ENCODE measurements around the gene LDB2. TPM values are rescaled to one million over a fixed set of nuclear protein-coding genes. Genes with fewer than 3 reads are reported as not detected.

Gene LDB2
- polyA plus RNA-seq, 2 donors: 3.5 to 4.4 TPM

- no peak overlapping the region for H3K27ac ChIP-seq (ENCODE audit: low read depth in 2 of 2, low read length in 1 of 2)
- no peaks in the 10 kb centered on the region for H3K4me1 ChIP-seq (ENCODE audit: control insufficient read depth in 2 of 2, insufficient read depth in 2 of 2, low read length in 1 of 2)
- no peaks in the 10 kb centered on the region for H3K27me3 ChIP-seq (ENCODE audit: control insufficient read depth in 1 of 2, insufficient read depth in 2 of 2, low read length in 2 of 2)
- WGBS, 2 donors: 74 to 85% methylated on average over 1 of the region's 1 CpG
- H3K4me3 ChIP-seq (ENCODE audit: low read depth in 1 of 2, low read length in 2 of 2): no peak overlapping the region
- H3K36me3 ChIP-seq (ENCODE audit: control insufficient read depth in 2 of 2, insufficient read depth in 2 of 2, low read length in 1 of 2): no peaks in the 10 kb centered on the region
- peaks cover 0 to 4% of the 10 kb centered on the region in 2 donors for H3K9me3 ChIP-seq (ENCODE audit: control insufficient read depth in 2 of 2, insufficient read depth in 1 of 2, low read depth in 1 of 2, low read length in 1 of 2)
Observed at GRCh38 chr4:16588149-16588548, 310.3 kb downstream of the LDB2 start.

DNA sequence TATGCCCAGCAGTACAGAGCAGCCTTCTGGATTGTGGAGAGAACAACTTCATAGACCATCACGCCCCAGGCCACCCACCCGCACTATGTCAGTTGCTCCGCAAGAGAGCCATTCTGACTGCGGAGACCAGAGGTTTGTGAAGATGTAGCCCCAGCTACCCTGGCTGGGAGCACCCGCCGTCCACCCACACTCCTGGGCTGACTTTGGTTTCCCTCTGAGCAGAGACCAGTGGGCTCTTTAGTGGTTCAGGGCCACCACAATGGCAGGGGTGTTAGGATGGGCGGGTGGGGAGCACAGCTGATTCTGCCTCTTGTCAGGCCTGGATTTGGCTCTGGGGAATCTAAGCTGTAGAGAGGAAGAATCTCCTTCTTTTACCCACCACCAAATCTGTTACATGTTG, 313.4 kb downstream of the LDB2 start:
- H3K4me1 ChIP-seq (ENCODE audit: control insufficient read depth in 2 of 2, insufficient read depth in 2 of 2, low read length in 1 of 2): no peaks in the 10 kb centered on the region
- peaks cover 0 to 4% of the 10 kb centered on the region in 2 donors for H3K9me3 ChIP-seq (ENCODE audit: control insufficient read depth in 2 of 2, insufficient read depth in 1 of 2, low read depth in 1 of 2, low read length in 1 of 2)
- H3K4me3 ChIP-seq (ENCODE audit: low read depth in 1 of 2, low read length in 2 of 2): no peak overlapping the region
- WGBS, 2 donors: 91 to 94% methylated on average over 7 of the region's 7 CpGs
- no peaks in the 10 kb centered on the region for H3K36me3 ChIP-seq (ENCODE audit: control insufficient read depth in 2 of 2, insufficient read depth in 2 of 2, low read length in 1 of 2)
- H3K27me3 ChIP-seq (ENCODE audit: control insufficient read depth in 1 of 2, insufficient read depth in 2 of 2, low read length in 2 of 2): no peaks in the 10 kb centered on the region
- no peak overlapping the region for H3K27ac ChIP-seq (ENCODE audit: low read depth in 2 of 2, low read length in 1 of 2)

DNA sequence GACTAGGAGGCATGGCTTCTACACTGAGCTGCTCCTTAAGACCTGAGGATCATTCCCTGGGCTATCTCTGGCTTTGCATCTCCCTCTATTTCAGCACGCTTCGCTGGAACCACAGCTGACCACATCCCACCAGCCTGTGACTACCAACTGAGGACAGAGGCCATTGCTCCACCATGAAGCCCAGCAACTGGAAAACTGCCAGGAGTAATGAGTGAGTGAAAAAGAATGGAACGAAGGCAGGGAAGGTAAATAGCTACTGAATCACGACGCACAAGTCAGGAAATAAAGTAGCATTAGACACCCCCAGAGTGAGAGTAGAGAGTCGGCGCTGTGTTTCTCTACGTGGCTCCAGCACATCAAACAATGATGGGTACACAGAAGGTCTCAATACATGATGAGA, 314.7 kb downstream of the LDB2 start:
- Histone ChIP-seq H3K4me3 (ENCODE audit: low read depth in 1 of 2, low read length in 2 of 2) (no peak overlapping the region), H3K36me3 (ENCODE audit: control insufficient read depth in 2 of 2, insufficient read depth in 2 of 2, low read length in 1 of 2) (no peaks in the 10 kb centered on the region), H3K4me1 (ENCODE audit: control insufficient read depth in 2 of 2, insufficient read depth in 2 of 2, low read length in 1 of 2) (no peaks in the 10 kb centered on the region), H3K27me3 (ENCODE audit: control insufficient read depth in 1 of 2, insufficient read depth in 2 of 2, low read length in 2 of 2) (no peaks in the 10 kb centered on the region), H3K27ac (ENCODE audit: low read depth in 2 of 2, low read length in 1 of 2) (no peak overlapping the region), H3K9me3 (ENCODE audit: control insufficient read depth in 2 of 2, insufficient read depth in 1 of 2, low read depth in 1 of 2, low read length in 1 of 2) (peaks cover 0 to 4% of the 10 kb centered on the region in 2 donors)
- 85 to 89% methylated on average over 8 of the region's 8 CpGs for WGBS, 2 donors

DNA sequence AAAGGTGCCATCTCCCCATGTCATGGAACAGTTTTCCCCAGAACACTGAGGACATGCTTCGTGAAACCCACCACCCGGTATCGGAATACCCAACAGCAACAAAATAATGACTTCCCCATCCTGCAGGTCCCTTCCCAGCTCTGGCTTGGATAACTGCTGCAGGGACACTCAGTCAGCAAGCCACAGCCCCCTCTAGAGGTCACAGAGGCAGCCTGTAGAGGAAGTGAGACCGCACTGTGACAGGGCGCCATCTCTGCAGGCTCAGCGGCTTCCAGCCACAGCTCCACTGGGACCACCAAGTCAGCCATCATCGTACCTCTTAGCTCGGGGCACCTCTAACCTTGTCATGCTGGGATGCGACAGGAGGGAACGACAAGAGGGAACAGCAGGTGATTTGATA, 315.9 kb downstream of the LDB2 start:
- H3K27me3 ChIP-seq (ENCODE audit: control insufficient read depth in 1 of 2, insufficient read depth in 2 of 2, low read length in 2 of 2): no peaks in the 10 kb centered on the region
- H3K4me1 ChIP-seq (ENCODE audit: control insufficient read depth in 2 of 2, insufficient read depth in 2 of 2, low read length in 1 of 2): no peaks in the 10 kb centered on the region
- H3K36me3 ChIP-seq (ENCODE audit: control insufficient read depth in 2 of 2, insufficient read depth in 2 of 2, low read length in 1 of 2): no peaks in the 10 kb centered on the region
- H3K4me3 ChIP-seq (ENCODE audit: low read depth in 1 of 2, low read length in 2 of 2): no peak overlapping the region
- H3K9me3 ChIP-seq (ENCODE audit: control insufficient read depth in 2 of 2, insufficient read depth in 1 of 2, low read depth in 1 of 2, low read length in 1 of 2): peaks cover 0 to 4% of the 10 kb centered on the region in 2 donors
- WGBS, 2 donors: 94 to 95% methylated on average over 10 of the region's 10 CpGs
- no peak overlapping the region for H3K27ac ChIP-seq (ENCODE audit: low read depth in 2 of 2, low read length in 1 of 2)

DNA sequence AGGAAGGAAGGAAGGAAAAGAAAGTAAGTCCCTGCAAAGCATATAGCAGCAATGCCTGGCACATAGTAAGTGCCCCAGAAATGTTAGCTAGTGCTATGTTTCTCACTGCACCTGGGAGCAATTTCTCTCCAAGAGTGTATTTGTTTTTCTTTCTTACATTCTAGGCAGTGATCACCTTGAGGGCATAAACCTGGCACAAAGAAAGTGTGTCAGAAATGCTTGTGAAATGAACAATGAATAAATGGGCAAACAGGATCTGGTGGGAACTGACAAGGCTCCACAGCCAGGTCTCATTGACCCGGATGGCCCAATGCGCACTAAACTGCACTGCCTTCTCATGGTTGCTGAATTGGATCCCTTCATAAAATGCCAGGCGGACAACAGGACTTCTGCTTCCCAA, 316.4 kb downstream of the LDB2 start:
- Histone ChIP-seq H3K4me3 (ENCODE audit: low read depth in 1 of 2, low read length in 2 of 2) (no peak overlapping the region), H3K4me1 (ENCODE audit: control insufficient read depth in 2 of 2, insufficient read depth in 2 of 2, low read length in 1 of 2) (no peaks in the 10 kb centered on the region), H3K27me3 (ENCODE audit: control insufficient read depth in 1 of 2, insufficient read depth in 2 of 2, low read length in 2 of 2) (no peaks in the 10 kb centered on the region), H3K36me3 (ENCODE audit: control insufficient read depth in 2 of 2, insufficient read depth in 2 of 2, low read length in 1 of 2) (no peaks in the 10 kb centered on the region), H3K27ac (ENCODE audit: low read depth in 2 of 2, low read length in 1 of 2) (no peak overlapping the region), H3K9me3 (ENCODE audit: control insufficient read depth in 2 of 2, insufficient read depth in 1 of 2, low read depth in 1 of 2, low read length in 1 of 2) (peaks cover 0 to 4% of the 10 kb centered on the region in 2 donors)
- WGBS, 2 donors: 69 to 91% methylated on average over 3 of the region's 3 CpGs

DNA sequence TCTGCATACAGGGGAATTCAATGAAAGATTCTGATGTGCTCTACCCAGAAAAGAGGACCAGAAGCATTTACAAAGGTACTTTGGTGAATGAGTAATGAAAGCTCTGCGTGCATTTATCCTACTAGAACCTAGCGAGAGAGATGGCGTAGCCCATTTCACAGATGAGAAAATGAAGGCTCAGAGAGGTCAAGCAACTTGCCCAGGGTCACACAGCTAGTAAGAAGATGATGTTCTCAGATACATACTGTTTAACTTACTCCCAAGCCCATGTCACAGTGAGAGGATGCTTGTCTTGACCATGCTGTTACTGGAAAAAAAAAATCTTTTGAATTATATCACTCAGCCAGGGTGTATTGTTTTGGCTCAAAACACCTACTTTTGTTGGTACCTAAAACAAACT, 317.3 kb downstream of the LDB2 start:
- H3K4me1 ChIP-seq (ENCODE audit: control insufficient read depth in 2 of 2, insufficient read depth in 2 of 2, low read length in 1 of 2): no peaks in the 10 kb centered on the region
- H3K27ac ChIP-seq (ENCODE audit: low read depth in 2 of 2, low read length in 1 of 2): no peak overlapping the region
- no peak overlapping the region for H3K4me3 ChIP-seq (ENCODE audit: low read depth in 1 of 2, low read length in 2 of 2)
- WGBS, 2 donors: 71 to 96% methylated on average over 3 of the region's 3 CpGs
- no peaks in the 10 kb centered on the region for H3K27me3 ChIP-seq (ENCODE audit: control insufficient read depth in 1 of 2, insufficient read depth in 2 of 2, low read length in 2 of 2)
- no peaks in the 10 kb centered on the region for H3K36me3 ChIP-seq (ENCODE audit: control insufficient read depth in 2 of 2, insufficient read depth in 2 of 2, low read length in 1 of 2)
- peaks cover 0 to 4% of the 10 kb centered on the region in 2 donors for H3K9me3 ChIP-seq (ENCODE audit: control insufficient read depth in 2 of 2, insufficient read depth in 1 of 2, low read depth in 1 of 2, low read length in 1 of 2)

- no peaks in the 10 kb centered on the region for H3K4me1 ChIP-seq (ENCODE audit: control insufficient read depth in 2 of 2, insufficient read depth in 2 of 2, low read length in 1 of 2)
- H3K9me3 ChIP-seq (ENCODE audit: control insufficient read depth in 2 of 2, insufficient read depth in 1 of 2, low read depth in 1 of 2, low read length in 1 of 2): peaks cover 0 to 4% of the 10 kb centered on the region in 2 donors
- no peaks in the 10 kb centered on the region for H3K36me3 ChIP-seq (ENCODE audit: control insufficient read depth in 2 of 2, insufficient read depth in 2 of 2, low read length in 1 of 2)
- H3K27ac ChIP-seq (ENCODE audit: low read depth in 2 of 2, low read length in 1 of 2): no peak overlapping the region
- no peaks in the 10 kb centered on the region for H3K27me3 ChIP-seq (ENCODE audit: control insufficient read depth in 1 of 2, insufficient read depth in 2 of 2, low read length in 2 of 2)
- no peak overlapping the region for H3K4me3 ChIP-seq (ENCODE audit: low read depth in 1 of 2, low read length in 2 of 2)
Observed at GRCh38 chr4:16580514-16580913, 317.9 kb downstream of the LDB2 start.

DNA sequence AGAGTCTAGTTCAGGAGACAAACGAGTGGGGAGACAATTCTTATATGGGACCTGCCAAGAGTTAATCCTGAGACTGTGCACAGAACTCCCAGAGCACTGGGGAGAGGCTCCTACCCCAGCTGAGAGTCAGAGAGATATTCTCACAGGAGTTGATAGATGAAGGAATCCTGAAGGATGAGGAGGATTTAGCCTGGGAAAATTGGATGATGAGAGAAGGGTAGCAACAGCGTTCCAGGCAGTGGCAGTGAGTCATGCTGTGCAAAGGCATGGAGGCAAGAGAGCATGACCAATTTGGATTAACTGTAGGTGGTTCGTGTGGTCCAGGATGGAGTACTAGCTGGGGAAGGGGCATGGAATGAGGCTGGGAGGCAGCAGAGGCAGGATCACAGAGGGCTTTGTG, 318.6 kb downstream of the LDB2 start:
- Histone ChIP-seq H3K4me3 (ENCODE audit: low read depth in 1 of 2, low read length in 2 of 2) (no peak overlapping the region), H3K9me3 (ENCODE audit: control insufficient read depth in 2 of 2, insufficient read depth in 1 of 2, low read depth in 1 of 2, low read length in 1 of 2) (peaks cover 0 to 4% of the 10 kb centered on the region in 2 donors), H3K27ac (ENCODE audit: low read depth in 2 of 2, low read length in 1 of 2) (no peak overlapping the region), H3K4me1 (ENCODE audit: control insufficient read depth in 2 of 2, insufficient read depth in 2 of 2, low read length in 1 of 2) (no peaks in the 10 kb centered on the region), H3K36me3 (ENCODE audit: control insufficient read depth in 2 of 2, insufficient read depth in 2 of 2, low read length in 1 of 2) (no peaks in the 10 kb centered on the region), H3K27me3 (ENCODE audit: control insufficient read depth in 1 of 2, insufficient read depth in 2 of 2, low read length in 2 of 2) (no peaks in the 10 kb centered on the region)
- WGBS, 2 donors: 37 to 43% methylated on average over 3 of the region's 3 CpGs

- H3K36me3 ChIP-seq (ENCODE audit: control insufficient read depth in 2 of 2, insufficient read depth in 2 of 2, low read length in 1 of 2): no peaks in the 10 kb centered on the region
- H3K4me1 ChIP-seq (ENCODE audit: control insufficient read depth in 2 of 2, insufficient read depth in 2 of 2, low read length in 1 of 2): no peaks in the 10 kb centered on the region
- no peaks in the 10 kb centered on the region for H3K27me3 ChIP-seq (ENCODE audit: control insufficient read depth in 1 of 2, insufficient read depth in 2 of 2, low read length in 2 of 2)
- no peak overlapping the region for H3K27ac ChIP-seq (ENCODE audit: low read depth in 2 of 2, low read length in 1 of 2)
- WGBS, 2 donors: 95 to 97% methylated on average over 3 of the region's 3 CpGs
- no peaks in the 10 kb centered on the region for H3K9me3 ChIP-seq (ENCODE audit: control insufficient read depth in 2 of 2, insufficient read depth in 1 of 2, low read depth in 1 of 2, low read length in 1 of 2)
- no peak overlapping the region for H3K4me3 ChIP-seq (ENCODE audit: low read depth in 1 of 2, low read length in 2 of 2)
Observed at GRCh38 chr4:16577177-16577576, 321.3 kb downstream of the LDB2 start.

DNA sequence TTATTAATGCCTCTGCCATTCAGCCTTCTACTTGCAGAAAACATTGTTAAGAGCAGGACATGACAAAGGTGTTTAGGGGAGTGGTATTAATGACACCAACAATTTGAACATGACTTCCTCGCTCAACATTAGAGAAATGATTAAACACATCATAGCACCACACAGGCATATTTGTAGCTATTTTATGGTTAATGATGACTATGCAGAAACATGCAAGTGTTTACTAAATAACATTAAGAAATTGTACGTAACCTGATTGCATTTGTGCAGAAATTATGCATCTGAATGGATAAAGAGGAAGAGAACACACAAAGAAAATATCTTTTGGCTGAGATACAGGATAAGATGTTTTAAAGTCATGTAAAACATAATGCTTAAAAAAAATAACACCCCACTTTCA, 323.5 kb downstream of the LDB2 start:
- Histone ChIP-seq H3K4me3 (ENCODE audit: low read depth in 1 of 2, low read length in 2 of 2) (no peak overlapping the region), H3K27ac (ENCODE audit: low read depth in 2 of 2, low read length in 1 of 2) (no peak overlapping the region), H3K4me1 (ENCODE audit: control insufficient read depth in 2 of 2, insufficient read depth in 2 of 2, low read length in 1 of 2) (no peaks in the 10 kb centered on the region), H3K27me3 (ENCODE audit: control insufficient read depth in 1 of 2, insufficient read depth in 2 of 2, low read length in 2 of 2) (no peaks in the 10 kb centered on the region), H3K36me3 (ENCODE audit: control insufficient read depth in 2 of 2, insufficient read depth in 2 of 2, low read length in 1 of 2) (no peaks in the 10 kb centered on the region), H3K9me3 (ENCODE audit: control insufficient read depth in 2 of 2, insufficient read depth in 1 of 2, low read depth in 1 of 2, low read length in 1 of 2) (no peaks in the 10 kb centered on the region)
- 90 to 95% methylated on average over 2 of the region's 2 CpGs for WGBS, 2 donors
